ENCODE data around the gene VAMP4. TPM values are rescaled to one million over a fixed set of nuclear protein-coding genes. Genes with fewer than 3 reads are reported as not detected.

The VAMP4 gene
- total RNA-seq (2012; rRNA removed): 5.1 and 5.9 TPM in 2 replicates

- Histone ChIP-seq H3K36me3 (ENCODE audit: insufficient read depth, low read length) (peaks cover 7% of the 10 kb centered on the region), H3K9ac (ENCODE audit: low read depth, low read length) (peak within 1 kb of the TSS; percentile 97), H3K4me2 (ENCODE audit: low read length) (peak within 1 kb of the TSS; percentile 93), H3K4me1 (ENCODE audit: control insufficient read depth, insufficient read depth, low read length) (peaks cover 33% of the 10 kb centered on the region), H3K9me3 (replicated peaks; ENCODE audit: low read length) (no peaks in the 10 kb centered on the region), H3K4me3 (ENCODE audit: low read length) (peak within 1 kb of the TSS; percentile 98), H3K27me3 (ENCODE audit: control insufficient read depth, insufficient read depth, low read length) (no peaks in the 10 kb centered on the region)
These were observed at the start of gene VAMP4 for GRCh38 chr1:171741872-171742576. Gene VAMP4 (minus strand): TSS chr1:171742065. CDS start chr1:171738414, 3,651 bp downstream.

- H3K4me3 ChIP-seq (ENCODE audit: low read length): no peak overlapping the region
- H3K9ac ChIP-seq (ENCODE audit: low read depth, low read length): no peak overlapping the region
- peaks cover 44% of the 10 kb centered on the region for H3K4me1 ChIP-seq (ENCODE audit: control insufficient read depth, insufficient read depth, low read length)
- no peaks in the 10 kb centered on the region for H3K27me3 ChIP-seq (ENCODE audit: control insufficient read depth, insufficient read depth, low read length)
- no peaks in the 10 kb centered on the region for H3K9me3 ChIP-seq (replicated peaks; ENCODE audit: low read length)
- H3K36me3 ChIP-seq (ENCODE audit: insufficient read depth, low read length): peaks cover 66% of the 10 kb centered on the region
- no peak overlapping the region for H3K4me2 ChIP-seq (ENCODE audit: low read length)
These were observed 48.5 kb upstream of the VAMP4 start for GRCh38 chr1:171790318-171790717.

GRCh38 chr1:171788696-171789095 lies 46.8 kb upstream of the VAMP4 start:
- Histone ChIP-seq H3K9me3 (replicated peaks; ENCODE audit: low read length) (no peaks in the 10 kb centered on the region), H3K36me3 (ENCODE audit: insufficient read depth, low read length) (peaks cover 68% of the 10 kb centered on the region), H3K4me2 (ENCODE audit: low read length) (peak overlapping the region; percentile 21), H3K4me1 (ENCODE audit: control insufficient read depth, insufficient read depth, low read length) (peaks cover 36% of the 10 kb centered on the region), H3K27me3 (ENCODE audit: control insufficient read depth, insufficient read depth, low read length) (no peaks in the 10 kb centered on the region), H3K4me3 (ENCODE audit: low read length) (no peak overlapping the region), H3K9ac (ENCODE audit: low read depth, low read length) (peak overlapping the region; percentile 29)

- no peaks in the 10 kb centered on the region for H3K9me3 ChIP-seq (replicated peaks; ENCODE audit: low read length)
- no peaks in the 10 kb centered on the region for H3K27me3 ChIP-seq (ENCODE audit: control insufficient read depth, insufficient read depth, low read length)
- H3K4me1 ChIP-seq (ENCODE audit: control insufficient read depth, insufficient read depth, low read length): peaks cover 35% of the 10 kb centered on the region
- peaks cover 70% of the 10 kb centered on the region for H3K36me3 ChIP-seq (ENCODE audit: insufficient read depth, low read length)
- H3K4me3 ChIP-seq (ENCODE audit: low read length): no peak overlapping the region
- no peak overlapping the region for H3K4me2 ChIP-seq (ENCODE audit: low read length)
- no peak overlapping the region for H3K9ac ChIP-seq (ENCODE audit: low read depth, low read length)
These were observed 46.0 kb upstream of the VAMP4 start for GRCh38 chr1:171787686-171788480.

GRCh38 chr1:171786534-171786933 lies 44.7 kb upstream of the VAMP4 start:
- Histone ChIP-seq H3K9me3 (replicated peaks; ENCODE audit: low read length) (no peaks in the 10 kb centered on the region), H3K4me3 (ENCODE audit: low read length) (no peak overlapping the region), H3K27me3 (ENCODE audit: control insufficient read depth, insufficient read depth, low read length) (no peaks in the 10 kb centered on the region), H3K4me1 (ENCODE audit: control insufficient read depth, insufficient read depth, low read length) (peaks cover 38% of the 10 kb centered on the region), H3K9ac (ENCODE audit: low read depth, low read length) (no peak overlapping the region), H3K4me2 (ENCODE audit: low read length) (no peak overlapping the region), H3K36me3 (ENCODE audit: insufficient read depth, low read length) (peaks cover 66% of the 10 kb centered on the region)

GRCh38 chr1:171785766-171786165 lies 43.9 kb upstream of the VAMP4 start:
- H3K9me3 ChIP-seq (replicated peaks; ENCODE audit: low read length): no peaks in the 10 kb centered on the region
- peak overlapping the region; percentile 66 for H3K4me2 ChIP-seq (ENCODE audit: low read length)
- no peak overlapping the region for H3K4me3 ChIP-seq (ENCODE audit: low read length)
- peaks cover 60% of the 10 kb centered on the region for H3K36me3 ChIP-seq (ENCODE audit: insufficient read depth, low read length)
- peaks cover 40% of the 10 kb centered on the region for H3K4me1 ChIP-seq (ENCODE audit: control insufficient read depth, insufficient read depth, low read length)
- no peak overlapping the region for H3K9ac ChIP-seq (ENCODE audit: low read depth, low read length)
- H3K27me3 ChIP-seq (ENCODE audit: control insufficient read depth, insufficient read depth, low read length): no peaks in the 10 kb centered on the region

GRCh38 chr1:171784784-171785183 lies 42.9 kb upstream of the VAMP4 start:
- Histone ChIP-seq H3K36me3 (ENCODE audit: insufficient read depth, low read length) (peaks cover 50% of the 10 kb centered on the region), H3K4me2 (ENCODE audit: low read length) (peak overlapping the region; percentile 66), H3K27me3 (ENCODE audit: control insufficient read depth, insufficient read depth, low read length) (no peaks in the 10 kb centered on the region), H3K4me3 (ENCODE audit: low read length) (no peak overlapping the region), H3K4me1 (ENCODE audit: control insufficient read depth, insufficient read depth, low read length) (peaks cover 45% of the 10 kb centered on the region), H3K9ac (ENCODE audit: low read depth, low read length) (no peak overlapping the region), H3K9me3 (replicated peaks; ENCODE audit: low read length) (no peaks in the 10 kb centered on the region)

GRCh38 chr1:171783816-171784530 lies 42.1 kb upstream of the VAMP4 start:
- Histone ChIP-seq H3K36me3 (ENCODE audit: insufficient read depth, low read length) (peaks cover 45% of the 10 kb centered on the region), H3K9ac (ENCODE audit: low read depth, low read length) (no peak overlapping the region), H3K4me2 (ENCODE audit: low read length) (no peak overlapping the region), H3K9me3 (replicated peaks; ENCODE audit: low read length) (no peaks in the 10 kb centered on the region), H3K27me3 (ENCODE audit: control insufficient read depth, insufficient read depth, low read length) (no peaks in the 10 kb centered on the region), H3K4me1 (ENCODE audit: control insufficient read depth, insufficient read depth, low read length) (peaks cover 43% of the 10 kb centered on the region), H3K4me3 (ENCODE audit: low read length) (no peak overlapping the region)

- Histone ChIP-seq H3K27me3 (ENCODE audit: control insufficient read depth, insufficient read depth, low read length) (no peaks in the 10 kb centered on the region), H3K9ac (ENCODE audit: low read depth, low read length) (peak within 1 kb of the TSS; percentile 91), H3K4me1 (ENCODE audit: control insufficient read depth, insufficient read depth, low read length) (peaks cover 35% of the 10 kb centered on the region)
These were observed 39.5 kb upstream of the VAMP4 start, which contains the start of gene METTL13 for GRCh38 chr1:171781176-171781875. Gene METTL13 (plus strand): TSS chr1:171781660. CDS start chr1:171781968, 308 bp downstream.

GRCh38 chr1:171780583-171781175 lies 38.8 kb upstream of the VAMP4 start:
- Histone ChIP-seq H3K4me3 (ENCODE audit: low read length) (peak overlapping the region; percentile 74), H3K9me3 (replicated peaks; ENCODE audit: low read length) (no peaks in the 10 kb centered on the region), H3K4me2 (ENCODE audit: low read length) (peak overlapping the region; percentile 96), H3K4me1 (ENCODE audit: control insufficient read depth, insufficient read depth, low read length) (peaks cover 29% of the 10 kb centered on the region), H3K9ac (ENCODE audit: low read depth, low read length) (peak overlapping the region; percentile 80), H3K36me3 (ENCODE audit: insufficient read depth, low read length) (peaks cover 13% of the 10 kb centered on the region), H3K27me3 (ENCODE audit: control insufficient read depth, insufficient read depth, low read length) (peaks cover 2% of the 10 kb centered on the region)

More at GRCh38 chr1:171781176-171781875, 39.5 kb upstream of the VAMP4 start, which contains the start of gene METTL13:
- peak within 1 kb of the TSS; percentile 96 for H3K4me2 ChIP-seq (ENCODE audit: low read length)
- H3K36me3 ChIP-seq (ENCODE audit: insufficient read depth, low read length): peaks cover 19% of the 10 kb centered on the region
- H3K4me3 ChIP-seq (ENCODE audit: low read length): peak within 1 kb of the TSS; percentile 88
- H3K9me3 ChIP-seq (replicated peaks; ENCODE audit: low read length): no peaks in the 10 kb centered on the region

All from skeletal muscle satellite cell (primary cell).